ENCODE data around the gene FLACC1. TPM values are rescaled to one million over a fixed set of nuclear protein-coding genes. Genes with fewer than 3 reads are reported as not detected.

Gene FLACC1
- total and polyA plus RNA-seq, 4 donors, result 0.09 to 7.1 (median 1.1) TPM

- no peak for TF ChIP-seq ZBTB33 (IDR thresholded peaks at IDR 0.05)
- TF ChIP-seq HNF4A (conservative IDR thresholded peaks at IDR 0.05), result no peak
- TF ChIP-seq, protein P1, sequence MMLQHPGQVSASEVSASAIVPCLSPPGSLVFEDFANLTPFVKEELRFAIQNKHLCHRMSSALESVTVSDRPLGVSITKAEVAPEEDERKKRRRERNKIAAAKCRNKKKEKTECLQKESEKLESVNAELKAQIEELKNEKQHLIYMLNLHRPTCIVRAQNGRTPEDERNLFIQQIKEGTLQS (IDR thresholded peaks at IDR 0.05), result no peak
- no peak for TF ChIP-seq NR2F2 (IDR thresholded peaks at IDR 0.05)
- TF ChIP-seq RXRA (IDR thresholded peaks at IDR 0.05), result no peak
- no peak for TF ChIP-seq RAD21 (IDR thresholded peaks at IDR 0.05)
- no peak for TF ChIP-seq YY1 (IDR thresholded peaks at IDR 0.05)
- no peak for TF ChIP-seq HNF4G (IDR thresholded peaks at IDR 0.05)
- TF ChIP-seq TAF1 (conservative IDR thresholded peaks at IDR 0.05), result no peak
Measured at GRCh38 chr2:201319511-201319910, 37.6 kb downstream of the FLACC1 start (continued).

DNA sequence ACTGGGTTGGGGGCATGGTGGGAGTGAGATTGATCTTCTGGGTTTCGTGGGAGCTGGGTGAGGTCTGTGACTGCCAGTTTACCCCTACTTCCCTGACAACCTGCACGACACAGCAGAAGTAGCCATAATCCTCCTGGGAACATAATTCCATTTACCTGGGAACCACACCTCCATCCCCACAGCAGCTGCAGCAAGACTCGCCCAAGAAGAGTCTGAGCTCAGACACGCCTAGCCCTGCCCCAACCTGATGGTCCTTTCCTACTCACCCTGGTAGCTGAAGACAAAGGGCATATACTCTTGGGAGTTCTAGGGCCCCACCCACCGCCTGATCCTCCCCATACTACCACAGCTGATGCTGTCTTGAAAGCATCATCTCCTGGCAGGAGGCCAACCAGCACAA lies 43.8 kb downstream of the FLACC1 start:
- H3K9ac ChIP-seq (ENCODE audit: low read depth in 1 of 2, low read length in 2 of 2), result no peak overlapping the region
- H3K9me3 ChIP-seq (ENCODE audit: control insufficient read depth in 4 of 4, low read length in 3 of 4), result no peaks in the 10 kb centered on the region
- H3K4me1 ChIP-seq (ENCODE audit: control insufficient read depth in 4 of 4, insufficient read depth in 4 of 4, low read length in 3 of 4), result no peaks in the 10 kb centered on the region
- H3K36me3 ChIP-seq (ENCODE audit: control insufficient read depth in 4 of 4, insufficient read depth in 3 of 4, low read depth in 1 of 4, low read length in 3 of 4), result no peaks in the 10 kb centered on the region
- WGBS, result 97% methylated on average over 5 of the region's 5 CpGs
- no peaks in the 10 kb centered on the region for H3K27me3 ChIP-seq (ENCODE audit: control insufficient read depth in 4 of 4, insufficient read depth in 4 of 4, low read length in 3 of 4)
- no peak overlapping the region for H3K27ac ChIP-seq (ENCODE audit: low read depth in 1 of 2, low read length in 2 of 2)
- DNase-seq (ENCODE audit: low spot score), result no peak
- H3K4me3 ChIP-seq (ENCODE audit: low read depth in 1 of 3, low read length in 3 of 3), result no peak overlapping the region
- TF ChIP-seq TAF1 (conservative IDR thresholded peaks at IDR 0.05) (no peak), FOXA1 (IDR thresholded peaks at IDR 0.05) (no peak), HNF4G (IDR thresholded peaks at IDR 0.05) (no peak), RXRA (IDR thresholded peaks at IDR 0.05) (no peak), NR2F2 (IDR thresholded peaks at IDR 0.05) (no peak), MAX (IDR thresholded peaks at IDR 0.05) (no peak), EGR1 (IDR thresholded peaks at IDR 0.05; ENCODE audit: low read depth in 2 of 2) (no peak), ZBTB33 (IDR thresholded peaks at IDR 0.05) (no peak), GABPA (IDR thresholded peaks at IDR 0.05 in 1 of 2, conservative IDR thresholded peaks at IDR 0.05 in 1 of 2) (no peak), CTCF (IDR thresholded peaks at IDR 0.05; ENCODE audit: low read depth, low read length, missing input control) (no peak), YY1 (IDR thresholded peaks at IDR 0.05) (no peak), HNF4A (conservative IDR thresholded peaks at IDR 0.05) (no peak), REST (IDR thresholded peaks at IDR 0.05) (no peak), SP1 (IDR thresholded peaks at IDR 0.05) (no peak), RAD21 (IDR thresholded peaks at IDR 0.05) (no peak), FOXA2 (IDR thresholded peaks at IDR 0.05) (no peak), JUND (IDR thresholded peaks at IDR 0.05) (no peak)
- TF ChIP-seq, protein P1 (IDR thresholded peaks at IDR 0.05), result no peak
